Measurements from ENCODE around the gene LATS1. TPM values are rescaled to one million over a fixed set of nuclear protein-coding genes. Genes with fewer than 3 reads are reported as not detected.

LATS1 gene
- total RNA-seq, 1 experiment from 2014 or later: 25.1 TPM

DNA sequence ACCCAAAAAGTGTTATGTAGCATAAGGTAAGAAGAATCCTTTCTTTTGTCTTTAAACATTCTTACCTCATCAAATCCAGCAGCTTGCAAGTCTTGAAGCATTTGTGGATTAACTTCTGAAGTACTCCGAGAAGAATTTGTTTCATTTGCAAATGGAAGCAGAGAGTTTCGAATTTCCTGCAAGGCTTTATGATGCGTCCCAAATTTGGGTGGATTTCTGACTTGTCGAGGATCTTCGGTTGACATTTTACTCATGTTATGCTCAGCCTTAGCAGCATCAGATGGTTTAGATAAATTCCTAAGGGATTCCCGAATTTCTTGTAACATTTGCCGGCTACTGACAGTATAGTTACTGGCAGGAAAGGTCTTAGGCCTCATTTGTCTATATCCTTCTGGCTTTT is 16.2 kb downstream of the LATS1 start:
- H3K14ac ChIP-seq (ENCODE audit: insufficient read depth, low read length): no peak overlapping the region
- no peak overlapping the region for H4K5ac ChIP-seq (ENCODE audit: insufficient read length, low read depth, low read length)
- peak overlapping the region; percentile 46 for H3K4me2 ChIP-seq (ENCODE audit: insufficient read depth, insufficient read length, low read length)
- H2BK12ac ChIP-seq (ENCODE audit: insufficient read length, low read depth, low read length): no peak overlapping the region
- TF ChIP-seq CTCF (conservative IDR thresholded peaks at IDR 0.05): no peak
- no peaks in the 10 kb centered on the region for H4K20me1 ChIP-seq (ENCODE audit: control insufficient read depth, insufficient read depth, insufficient read length)
- no peak overlapping the region for H2BK20ac ChIP-seq (ENCODE audit: low read depth, low read length, poor library complexity, severe bottlenecking)
- no peak overlapping the region for H2BK5ac ChIP-seq (ENCODE audit: insufficient read length, low read length)
- H3K9me3 ChIP-seq (ENCODE audit: control insufficient read depth, low read depth, low read length): no peaks in the 10 kb centered on the region
- H3K56ac ChIP-seq (ENCODE audit: insufficient read length, low read depth, low read length): no peak overlapping the region
- peaks cover 20% of the 10 kb centered on the region; the same call in 1 of the 2 replicates for H3K79me2 ChIP-seq (ENCODE audit: insufficient read depth, low read length)
- no peak overlapping the region for H3K9ac ChIP-seq (ENCODE audit: extremely low read depth, insufficient read length, low read length)
- H3K27ac ChIP-seq (ENCODE audit: insufficient read length, low read depth, low read length): peak overlapping the region; percentile 8
- no peak overlapping the region for H2BK15ac ChIP-seq (ENCODE audit: low read depth, low read length)
- H2BK120ac ChIP-seq (ENCODE audit: low read depth, low read length, poor library complexity, severe bottlenecking): no peak overlapping the region
- peaks cover 3 to 15% (median 8%) of the 10 kb centered on the region in 3 experiments; a peak in 5 of 7 replicates for H3K36me3 Mint-ChIP-seq (ENCODE audit: insufficient read depth in 1 of 3, low read depth in 3 of 3)
- H3K4me1 Mint-ChIP-seq: peaks cover 19 to 27% of the 10 kb centered on the region in 2 experiments
- H3K27ac Mint-ChIP-seq: peak overlapping the region; percentile 55 to 95 (median 84); a peak in 6 of 7 replicates
- H4K91ac ChIP-seq (ENCODE audit: insufficient read length, low read depth, low read length): no peak overlapping the region
- no peaks in the 10 kb centered on the region; the same call in 1 of the 2 replicates for H3K4me1 ChIP-seq (ENCODE audit: insufficient read depth, low read length)
- no peaks in the 10 kb centered on the region for H3K27me3 Mint-ChIP-seq (ENCODE audit: low read depth)
- H2AK5ac ChIP-seq (ENCODE audit: insufficient read length, low read length): no peak overlapping the region
- H3K4ac ChIP-seq (ENCODE audit: low read depth, low read length): no peak overlapping the region
- no peak overlapping the region for H3K18ac ChIP-seq (ENCODE audit: insufficient read length, low read depth, low read length)
- H3K23me2 ChIP-seq (ENCODE audit: insufficient read length, low read depth, low read length, poor library complexity, severe bottlenecking): no peaks in the 10 kb centered on the region
- WGBS (ENCODE audit: extremely low coverage, insufficient read length, low lambda C conversion rate): no CpG with 5 or more reads among the region's 7 CpGs
- H3K23ac ChIP-seq (ENCODE audit: insufficient read length, low read depth, low read length): no peak overlapping the region
- H3K4me3 Mint-ChIP-seq: peak overlapping the region in 1 of 2 experiments; percentile 13; a peak in 3 of 5 replicates
- no peak overlapping the region for H2AFZ ChIP-seq (ENCODE audit: low read length)
- H3K9me3 Mint-ChIP-seq: no peaks in the 10 kb centered on the region
- no peak overlapping the region for H4K8ac ChIP-seq (replicated peaks; ENCODE audit: insufficient read length, low read depth, low read length)
- H3K79me1 ChIP-seq (ENCODE audit: insufficient read depth, low read depth, low read length, poor library complexity, severe bottlenecking): peaks cover 8% of the 10 kb centered on the region
- peak; percentile 38 for DNase-seq
- H3T11ph ChIP-seq (ENCODE audit: low read length): no peak overlapping the region
- H3K27me3 ChIP-seq (ENCODE audit: insufficient read depth, low read length): no peaks in the 10 kb centered on the region
